ENCODE measurements around the gene TSBP1. TPM values are rescaled to one million over a fixed set of nuclear protein-coding genes. Genes with fewer than 3 reads are reported as not detected.

TSBP1 gene
- total and polyA plus RNA-seq, 9 of the 15 experiments (the other 6 are each of a cell fraction or from before 2014, with no cell fraction given) = not detected

GRCh38 chr6:32402812-32403211 is 31.1 kb upstream of the TSBP1 start:
- intact Hi-C loops (cut with micrococcal nuclease) (no loop called here), in situ Hi-C loops (cut with MboI) (no loop called here)
- Histone ChIP-seq H3K36me3 (ENCODE audit: control insufficient read depth, insufficient read depth, low read length) (no peaks in the 10 kb centered on the region), H3K27ac (ENCODE audit: extremely low read depth, low read depth, low read length) (no peak overlapping the region), H3K9ac (ENCODE audit: insufficient read depth in 1 of 2, low read depth in 2 of 2, low read length in 2 of 2) (no peak overlapping the region), H3K9me3 (replicated peaks; ENCODE audit: control insufficient read depth, insufficient read depth, low read depth, low read length) (no peaks in the 10 kb centered on the region), H4K20me1 (replicated peaks; ENCODE audit: control insufficient read depth, insufficient read depth, low read length) (no peaks in the 10 kb centered on the region), H3K4me3 (no peak overlapping the region), H2AFZ (ENCODE audit: low read depth, low read length) (no peak overlapping the region), H3K4me2 (ENCODE audit: insufficient read depth, low read length) (no peak overlapping the region), H3K79me2 (ENCODE audit: control insufficient read depth, insufficient read depth, low read length) (no peaks in the 10 kb centered on the region), H3K27me3 (ENCODE audit: control insufficient read depth in 2 of 2, insufficient read depth in 2 of 2, low read length in 2 of 2) (peaks cover 3 to 27% of the 10 kb centered on the region in 2 experiments; a peak in 4 of 5 replicates), H3K4me1 (replicated peaks in 1 of 2; ENCODE audit: control insufficient read depth in 2 of 2, insufficient read depth in 2 of 2, low read length in 2 of 2) (no peaks in the 10 kb centered on the region), H3K9me1 (ENCODE audit: control insufficient read depth, insufficient read depth, low read length) (no peaks in the 10 kb centered on the region)
- DNase-seq (ENCODE audit: extremely low read depth in 1 of 4, low spot score in 3 of 4) (no peak), FAIRE-seq (no peak), ATAC-seq (peak; percentile 54; the same call in 1 of the 3 replicates)
- BruUV-seq (replicated peaks) = no TSS peak
- POLR2A ChIA-PET = interaction anchor here (0.6 to 1.3 kb wide), 2 partner anchors 8 to 297 kb away, joined by 3 read pairs; no protein-coding TSS in a partner anchor
- 2% methylated on average over 8 of the region's 8 CpGs for WGBS (ENCODE audit: insufficient coverage, low coverage, missing lambda C conversion rate)
- CTCF ChIA-PET (ENCODE audit: low intra/inter-chr PET ratio) = no interaction called here
- TF ChIP-seq PML (IDR thresholded peaks at IDR 0.05; ENCODE audit: low read length) (no peak), RBFOX2 (IDR thresholded peaks at IDR 0.05; ENCODE audit: low read depth, low read length) (no peak), SMC3 (conservative IDR thresholded peaks at IDR 0.05; ENCODE audit: insufficient read depth, low read depth, low read length) (no peak), NR2C1 (IDR thresholded peaks at IDR 0.05) (no peak), NR2C1 (tag; IDR thresholded peaks at IDR 0.05) (no peak), ZNF785 (CRISPR knock-in tag; IDR thresholded peaks at IDR 0.05) (no peak), RBM39 (optimal IDR thresholded peaks at IDR 0.05; ENCODE audit: low read depth, low read length) (no peak), ETV6 (IDR thresholded peaks at IDR 0.05; ENCODE audit: borderline replicate concordance in 1 of 2, low read depth in 2 of 2, low read length in 1 of 2) (no peak), ETV6 (CRISPR knock-in tag; IDR thresholded peaks at IDR 0.05; ENCODE audit: borderline replicate concordance) (no peak), ZNF143 (CRISPR knock-in tag; IDR thresholded peaks at IDR 0.05) (no peak), ZNF184 (CRISPR knock-in tag; IDR thresholded peaks at IDR 0.05) (no peak), MTA3 (IDR thresholded peaks at IDR 0.05; ENCODE audit: borderline replicate concordance) (no peak), WHSC1 (IDR thresholded peaks at IDR 0.05; ENCODE audit: low read length) (no peak), SMARCC2 (IDR thresholded peaks at IDR 0.05; ENCODE audit: low read depth) (no peak)

Data from K562 (cell line).